PC-9 (cell line): ENCODE measurements around the gene CHIT1.

Experiments used
- CTCF ChIP-seq: fragments of 200-600 bp; sonication (generic); conservative IDR thresholded peaks from 2 replicates; pipeline ENCODE4 v1.6.1; 2017; ENCODE audit warnings: mixed run types, antibody characterized with exemption, mild to moderate bottlenecking, moderate library complexity
- EZH2 ChIP-seq: fragments of 200-600 bp; sonication (generic); IDR thresholded peaks from 2 replicates; pipeline ENCODE4 v1.8.0; 2017; ENCODE audit warnings: antibody characterized with exemption, low read depth

GRCh38 chr1:203177036-203177405 lies 52.5 kb downstream of the CHIT1 start:
- TF ChIP-seq CTCF (no peak), EZH2 (no peak)
